K562 (cell line): ENCODE measurements around the gene POLE2. TPM values are rescaled to one million over a fixed set of nuclear protein-coding genes. Genes with fewer than 3 reads are reported as not detected.

ENCODE experiments used
- CREB1 ChIP-seq, 2 experiments: sonication (generic) in 1 of 2; formaldehyde crosslinking in 1 of 2; IDR thresholded peaks; 2 replicates each; pipeline versions ENCODE4 v1.6.1 to v1.8.0; 2012 to 2022; ENCODE audit warnings: inconsistent platforms in 1 of 2, mild to moderate bottlenecking in 1 of 2, missing genetic modification reagents in 1 of 2, moderate library complexity in 1 of 2
- CREM ChIP-seq: IDR thresholded peaks from 2 replicates; pipeline ENCODE4 v1.6.1; 2014; ENCODE audit warnings: antibody characterized with exemption, low read depth
- MAZ ChIP-seq, 2 experiments: fragments of 450-650 bp in 1 of 2; sonication (generic) in 1 of 2; formaldehyde crosslinking; IDR thresholded peaks in 1 of 2; conservative IDR thresholded peaks in 1 of 2; 2 replicates each; pipeline versions ENCODE4 v1.4.0 to v1.5.0; 2020; ENCODE audit warnings: mild to moderate bottlenecking in 1 of 2, missing genetic modification reagents in 1 of 2
- MGA ChIP-seq: fragments of 450-650 bp; IDR thresholded peaks from 2 replicates; pipeline ENCODE4 v1.6.1; 2016; ENCODE audit warnings: mild to moderate bottlenecking, moderate library complexity
- NRF1 ChIP-seq, 2 experiments: fragments of 450-650 bp; IDR thresholded peaks in 1 of 2; conservative IDR thresholded peaks in 1 of 2; 2 replicates each; pipeline ENCODE4 v1.6.1; 2014; ENCODE audit warnings: mild to moderate bottlenecking in 2 of 2
- SMAD1 ChIP-seq: fragments of 150-350 bp; IDR thresholded peaks from 2 replicates; pipeline ENCODE4 v1.6.1; 2014; ENCODE audit warnings: low read length, low read depth; ENCODE audit not compliant: partially characterized antibody
- polyA plus RNA-seq, 8 experiments: library from polyadenylated mRNA; depleted of rRNA in 4 of 8; stranded (reverse) in 5 of 8; unstranded in 3 of 8; fragments of >200 nt; fragmentation: Nextera tagmentation in 2 of 8; fragmentation: Illumina TruSeq in 1 of 8; extraction: Ambion mirVana in 2 of 8; extraction: Trizol in 1 of 8; gene quantifications; 2 replicates each; pipeline versions ENCODE4 v1.2.1 to v1.2.3, GENCODE V29; 2011 to 2014; ENCODE audit warnings: inconsistent platforms in 1 of 8, missing spikeins in 1 of 8
- total RNA-seq, 7 experiments: library from RNA; depleted of rRNA in 6 of 7; stranded (reverse); fragments of >200 nt in 6 of 7; fragmentation: Illumina TruSeq in 2 of 7; extraction: Trizol in 2 of 7; gene quantifications; 2 replicates each; pipeline versions ENCODE4 v1.2.1 to v1.2.3, GENCODE V29; 2011 to 2021; ENCODE audit warnings: low replicate concordance in 1 of 7
- TF ChIP-seq, protein P1 (sequence below), 3 experiments: fragments of 200-800 bp in 1 of 3; fragments of 250-450 bp in 1 of 3; fragments of 450-650 bp in 1 of 3; sonication (Bioruptor Pico) in 1 of 3; sonication (Bioruptor generic) in 1 of 3; formaldehyde crosslinking in 1 of 3; IDR thresholded peaks; 2 replicates each; pipeline versions ENCODE4 v1.6.1 to v1.8.0; 2016 to 2022; ENCODE audit warnings: mild to moderate bottlenecking in 2 of 3, missing genetic modification characterization in 2 of 3, missing compliant biosample characterization in 1 of 3, moderate library complexity in 1 of 3

The POLE2 gene
- total and polyA plus RNA-seq, 9 of the 15 experiments (the other 6 are each of a cell fraction or from before 2014, with no cell fraction given): 30.7 to 78.4 (median 55.4) TPM

DNA sequence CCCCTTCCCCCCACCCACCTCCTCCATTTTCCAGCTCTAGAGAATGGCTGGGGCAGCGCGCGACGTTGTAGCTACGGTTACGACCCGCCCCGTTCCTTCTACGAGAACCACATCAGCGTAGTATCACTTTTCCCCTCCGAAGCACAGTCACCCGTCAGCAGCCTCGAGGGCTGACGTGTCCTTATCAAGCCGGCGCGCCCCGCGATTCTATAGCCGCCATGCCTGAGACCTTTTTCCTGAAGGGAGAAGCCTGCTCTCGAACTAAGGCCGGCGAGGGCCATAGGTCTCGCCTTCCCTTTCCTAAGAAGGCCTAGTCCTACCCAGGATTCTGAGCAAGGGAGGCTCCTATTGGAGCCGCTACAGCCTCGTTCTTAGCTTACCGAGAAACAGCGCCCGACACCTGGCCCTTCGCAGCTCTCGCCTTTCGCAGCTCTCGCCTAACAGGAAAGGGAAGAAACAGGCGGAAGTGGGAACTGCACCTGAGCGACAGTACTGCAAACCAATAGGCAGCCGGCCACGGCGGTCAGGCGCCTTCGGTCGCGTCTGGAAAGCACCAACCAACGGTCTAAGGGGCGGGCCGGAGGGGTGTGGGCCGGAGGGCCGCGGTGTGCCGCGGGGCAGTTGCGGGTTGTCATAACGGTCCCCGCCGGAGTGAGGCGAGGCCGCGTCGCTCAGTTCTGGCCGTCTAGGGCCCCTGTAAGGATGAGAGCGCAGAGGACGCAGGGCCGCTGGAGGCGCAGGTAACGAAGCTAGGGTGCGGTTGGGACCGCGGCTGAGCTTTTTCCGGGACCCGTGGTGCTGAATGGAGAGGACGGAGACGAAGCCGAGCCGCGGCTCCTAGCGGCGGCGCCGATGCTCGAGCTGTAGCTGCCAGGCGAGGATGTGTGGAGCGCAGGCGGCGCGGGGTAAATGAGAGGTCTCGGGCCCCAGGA is 67.6 kb downstream of the POLE2 start, which contains the start of the genes MGAT2 and RPL36AL (continued):
- 0 out of 2 replicates have a peak, but pooled peaks have one; percentile 31 for TF ChIP-seq MGA
- TF ChIP-seq CREB1 (IDR thresholded peaks at IDR 0.05): peak; percentile 36
- TF ChIP-seq CREB1 (CRISPR knock-in tag; IDR thresholded peaks at IDR 0.05): peak; percentile 40; the same call in 1 of the 2 replicates
- TF ChIP-seq, protein P1, sequence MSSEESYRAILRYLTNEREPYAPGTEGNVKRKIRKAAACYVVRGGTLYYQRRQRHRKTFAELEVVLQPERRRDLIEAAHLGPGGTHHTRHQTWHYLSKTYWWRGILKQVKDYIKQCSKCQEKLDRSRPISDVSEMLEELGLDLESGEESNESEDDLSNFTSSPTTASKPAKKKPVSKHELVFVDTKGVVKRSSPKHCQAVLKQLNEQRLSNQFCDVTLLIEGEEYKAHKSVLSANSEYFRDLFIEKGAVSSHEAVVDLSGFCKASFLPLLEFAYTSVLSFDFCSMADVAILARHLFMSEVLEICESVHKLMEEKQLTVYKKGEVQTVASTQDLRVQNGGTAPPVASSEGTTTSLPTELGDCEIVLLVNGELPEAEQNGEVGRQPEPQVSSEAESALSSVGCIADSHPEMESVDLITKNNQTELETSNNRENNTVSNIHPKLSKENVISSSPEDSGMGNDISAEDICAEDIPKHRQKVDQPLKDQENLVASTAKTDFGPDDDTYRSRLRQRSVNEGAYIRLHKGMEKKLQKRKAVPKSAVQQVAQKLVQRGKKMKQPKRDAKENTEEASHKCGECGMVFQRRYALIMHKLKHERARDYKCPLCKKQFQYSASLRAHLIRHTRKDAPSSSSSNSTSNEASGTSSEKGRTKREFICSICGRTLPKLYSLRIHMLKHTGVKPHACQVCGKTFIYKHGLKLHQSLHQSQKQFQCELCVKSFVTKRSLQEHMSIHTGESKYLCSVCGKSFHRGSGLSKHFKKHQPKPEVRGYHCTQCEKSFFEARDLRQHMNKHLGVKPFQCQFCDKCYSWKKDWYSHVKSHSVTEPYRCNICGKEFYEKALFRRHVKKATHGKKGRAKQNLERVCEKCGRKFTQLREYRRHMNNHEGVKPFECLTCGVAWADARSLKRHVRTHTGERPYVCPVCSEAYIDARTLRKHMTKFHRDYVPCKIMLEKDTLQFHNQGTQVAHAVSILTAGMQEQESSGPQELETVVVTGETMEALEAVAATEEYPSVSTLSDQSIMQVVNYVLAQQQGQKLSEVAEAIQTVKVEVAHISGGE (CRISPR knock-in tag; IDR thresholded peaks at IDR 0.05): peak in 1 of 3 experiments; percentile 73; a peak in 2 of 6 replicates
- peak in 1 of 2 experiments; percentile 13; a peak in 1 of 4 replicates for TF ChIP-seq NRF1 (conservative IDR thresholded peaks at IDR 0.05 in 1 of 2, IDR thresholded peaks at IDR 0.05 in 1 of 2)
- TF ChIP-seq CREM: peak; percentile 68
- TF ChIP-seq MAZ (CRISPR knock-in tag; conservative IDR thresholded peaks at IDR 0.05 in 1 of 2, IDR thresholded peaks at IDR 0.05 in 1 of 2): peak; percentile 40 to 41; a peak in 2 of 4 replicates
- peak; percentile 23 for TF ChIP-seq SMAD1
